Tibial artery (tissue), 4 donors: ENCODE data around the gene DCDC2.
"Not testable (repeated sequence)": the region's sequence is repeated elsewhere in the genome, so short reads cannot be mapped to it uniquely, and the experiment has no call there.

Source experiments
- DNase-seq, 2 donors: peaks; one replicate each; pipeline ENCODE4 v3.0.0-alpha.2; 2019
- H3K27ac ChIP-seq, 2 donors: fragments of 200-600 bp; sonication (generic) in 1 of 2; 1 replicate in 1 of 2; 2 replicates in 1 of 2; pipeline ENCODE4 v1.5.1; 2018 to 2019; ENCODE audit warnings: mild to moderate bottlenecking in 1 of 2
- H3K27me3 ChIP-seq, 2 donors: fragments of 200-600 bp; sonication (generic) in 1 of 2; one replicate each; pipeline versions ENCODE4 v1.5.1 to v1.6.0; 2016 to 2019
- H3K36me3 ChIP-seq, 3 donors: fragments of 200-600 bp; sonication (generic) in 2 of 3; one replicate each; pipeline ENCODE4 v1.5.1; 2016 to 2019; ENCODE audit warnings: mild to moderate bottlenecking in 2 of 3
- H3K4me1 ChIP-seq, 4 donors: fragments of 200-600 bp; sonication (generic) in 2 of 4; 1 replicate in 3 of 4; 2 replicates in 1 of 4; pipeline ENCODE4 v1.5.1; 2016 to 2019
- H3K4me3 ChIP-seq, 2 donors: fragments of 200-600 bp; sonication (generic) in 1 of 2; 1 replicate in 1 of 2; 2 replicates in 1 of 2; pipeline ENCODE4 v1.5.1; 2018 to 2019; ENCODE audit warnings: mild to moderate bottlenecking in 2 of 2
- H3K9me3 ChIP-seq, 3 donors: fragments of 200-600 bp; sonication (generic) in 1 of 3; one replicate each; pipeline ENCODE4 v1.5.1; 2016 to 2019
- intact Hi-C: fragments of 100-400 bp; cut with DNase I; formaldehyde crosslinking; loops from one replicate; pipeline ENCODE4 v1.15.0; 2023; ENCODE audit warnings: low total_unique reads
- TF ChIP-seq, protein P1 (sequence below), 2 experiments: fragments of 200-600 bp in 1 of 2; fragments of 450-650 bp in 1 of 2; IDR thresholded peaks; one replicate each; pipeline ENCODE4 v1.5.1; 2017 to 2019; ENCODE audit warnings: antibody characterized with exemption in 2 of 2, mild to moderate bottlenecking in 1 of 2, moderate library complexity in 1 of 2

Gene DCDC2

DNA sequence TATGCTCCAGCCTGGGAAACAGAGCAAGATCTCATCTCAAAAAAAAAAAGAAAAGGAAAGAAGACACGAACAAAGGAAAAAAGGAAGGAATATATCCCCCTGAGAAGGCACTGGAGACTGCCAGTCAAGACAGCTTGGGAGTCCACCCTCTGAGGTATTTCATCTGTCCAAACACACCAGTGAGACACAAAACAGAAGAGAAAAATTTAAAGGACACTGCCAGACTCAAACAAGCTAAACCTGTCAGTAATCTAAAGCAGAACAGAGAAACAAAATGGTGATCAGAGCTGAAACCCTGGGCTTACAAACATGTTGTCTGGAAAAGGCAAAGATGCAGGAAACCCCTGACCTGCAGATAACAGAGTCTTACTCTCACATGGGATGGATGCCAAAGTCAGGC, 114.9 kb downstream of the DCDC2 start:
- no peak overlapping the region for H3K27ac ChIP-seq
- no peaks in the 10 kb centered on the region for H3K36me3 ChIP-seq
- H3K27me3 ChIP-seq = no peaks in the 10 kb centered on the region
- H3K9me3 ChIP-seq = no peaks in the 10 kb centered on the region
- intact Hi-C loops = no loop called here
- TF ChIP-seq, protein P1, sequence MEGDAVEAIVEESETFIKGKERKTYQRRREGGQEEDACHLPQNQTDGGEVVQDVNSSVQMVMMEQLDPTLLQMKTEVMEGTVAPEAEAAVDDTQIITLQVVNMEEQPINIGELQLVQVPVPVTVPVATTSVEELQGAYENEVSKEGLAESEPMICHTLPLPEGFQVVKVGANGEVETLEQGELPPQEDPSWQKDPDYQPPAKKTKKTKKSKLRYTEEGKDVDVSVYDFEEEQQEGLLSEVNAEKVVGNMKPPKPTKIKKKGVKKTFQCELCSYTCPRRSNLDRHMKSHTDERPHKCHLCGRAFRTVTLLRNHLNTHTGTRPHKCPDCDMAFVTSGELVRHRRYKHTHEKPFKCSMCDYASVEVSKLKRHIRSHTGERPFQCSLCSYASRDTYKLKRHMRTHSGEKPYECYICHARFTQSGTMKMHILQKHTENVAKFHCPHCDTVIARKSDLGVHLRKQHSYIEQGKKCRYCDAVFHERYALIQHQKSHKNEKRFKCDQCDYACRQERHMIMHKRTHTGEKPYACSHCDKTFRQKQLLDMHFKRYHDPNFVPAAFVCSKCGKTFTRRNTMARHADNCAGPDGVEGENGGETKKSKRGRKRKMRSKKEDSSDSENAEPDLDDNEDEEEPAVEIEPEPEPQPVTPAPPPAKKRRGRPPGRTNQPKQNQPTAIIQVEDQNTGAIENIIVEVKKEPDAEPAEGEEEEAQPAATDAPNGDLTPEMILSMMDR (IDR thresholded peaks at IDR 0.05) = no peak
- no peak overlapping the region for H3K4me3 ChIP-seq
- no peaks in the 10 kb centered on the region for H3K4me1 ChIP-seq
- DNase-seq = no peak

DNA sequence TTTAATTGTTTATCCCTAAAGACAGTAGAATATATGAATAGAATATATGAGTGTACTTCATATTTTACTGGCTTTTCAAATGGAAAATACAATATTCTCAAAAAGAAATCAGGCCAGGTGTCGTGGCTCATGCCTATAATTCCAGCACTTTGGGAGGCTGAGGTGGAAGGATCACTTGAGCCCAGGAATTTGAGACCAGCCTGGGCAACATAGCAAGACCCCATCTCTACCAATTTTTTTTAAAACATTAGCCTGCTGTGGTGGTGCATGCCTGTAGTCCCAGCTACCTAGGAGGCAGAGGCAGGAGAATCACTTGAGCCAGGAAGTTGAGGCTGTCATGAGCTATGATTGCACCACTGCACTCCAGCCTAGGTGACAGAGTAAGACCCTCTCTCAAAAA, 116.1 kb downstream of the DCDC2 start:
- H3K27ac ChIP-seq, DNase-seq, H3K4me3 ChIP-seq, intact Hi-C loops, H3K4me1 ChIP-seq, H3K27me3 ChIP-seq, H3K9me3 ChIP-seq, H3K36me3 ChIP-seq: not testable (repeated sequence)

DNA sequence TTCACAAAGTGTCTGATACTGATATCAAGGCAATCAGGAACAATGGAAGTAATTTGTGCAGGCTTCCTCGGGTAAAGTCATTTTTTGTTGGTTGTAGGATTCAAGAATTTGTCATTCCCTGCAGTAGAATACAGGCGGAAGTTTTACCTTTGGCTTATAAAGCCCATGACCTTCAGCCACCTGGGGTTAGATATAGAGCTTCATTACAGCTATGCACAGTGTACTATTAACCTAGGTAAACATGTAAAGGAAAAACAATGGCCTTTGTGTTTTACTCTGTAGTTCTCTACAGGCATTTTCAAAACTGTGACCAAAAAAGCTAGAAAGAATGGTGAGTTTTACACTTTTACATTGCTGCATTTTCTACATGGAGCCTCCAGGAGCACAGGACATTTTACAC, 116.9 kb downstream of the DCDC2 start:
- Histone ChIP-seq H3K4me1 (no peaks in the 10 kb centered on the region), H3K4me3 (no peak overlapping the region), H3K27me3 (no peaks in the 10 kb centered on the region), H3K36me3 (no peaks in the 10 kb centered on the region), H3K27ac (no peak overlapping the region), H3K9me3 (no peaks in the 10 kb centered on the region)
- intact Hi-C loops = no loop called here
- TF ChIP-seq, protein P1 (IDR thresholded peaks at IDR 0.05) = no peak
- no peak for DNase-seq

DNA sequence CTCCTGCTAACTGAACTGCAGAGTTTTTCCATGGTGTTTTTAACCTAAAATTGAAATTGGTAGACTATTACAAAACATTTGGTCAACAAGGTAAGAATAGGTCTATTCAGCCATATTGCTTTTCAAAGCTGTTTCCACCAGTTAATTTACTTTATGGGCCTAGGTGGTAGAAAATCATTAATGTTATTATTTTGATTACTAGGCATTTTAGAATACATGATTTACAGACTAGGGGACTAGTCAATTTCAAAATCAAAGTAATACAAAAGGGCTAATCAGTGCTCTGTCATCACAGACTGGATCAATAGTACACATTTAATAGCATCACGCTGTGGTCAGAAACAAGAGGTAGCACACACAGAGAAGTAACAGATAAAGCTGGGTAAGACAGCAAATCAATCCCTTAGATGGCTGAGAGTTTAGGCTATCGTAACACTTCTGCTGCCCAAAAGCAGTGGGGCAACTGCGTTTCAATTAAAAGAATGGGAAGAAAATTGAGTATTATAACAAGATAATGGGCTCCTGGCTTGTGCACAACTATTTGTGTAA, 117.4 kb downstream of the DCDC2 start:
- no peak overlapping the region for H3K27ac ChIP-seq
- no peaks in the 10 kb centered on the region for H3K27me3 ChIP-seq
- TF ChIP-seq, protein P1 (IDR thresholded peaks at IDR 0.05) = no peak
- DNase-seq = no peak
- intact Hi-C loops = no loop called here
- H3K9me3 ChIP-seq = no peaks in the 10 kb centered on the region
- H3K4me3 ChIP-seq = no peak overlapping the region
- H3K4me1 ChIP-seq = no peaks in the 10 kb centered on the region
- no peaks in the 10 kb centered on the region for H3K36me3 ChIP-seq

DNA sequence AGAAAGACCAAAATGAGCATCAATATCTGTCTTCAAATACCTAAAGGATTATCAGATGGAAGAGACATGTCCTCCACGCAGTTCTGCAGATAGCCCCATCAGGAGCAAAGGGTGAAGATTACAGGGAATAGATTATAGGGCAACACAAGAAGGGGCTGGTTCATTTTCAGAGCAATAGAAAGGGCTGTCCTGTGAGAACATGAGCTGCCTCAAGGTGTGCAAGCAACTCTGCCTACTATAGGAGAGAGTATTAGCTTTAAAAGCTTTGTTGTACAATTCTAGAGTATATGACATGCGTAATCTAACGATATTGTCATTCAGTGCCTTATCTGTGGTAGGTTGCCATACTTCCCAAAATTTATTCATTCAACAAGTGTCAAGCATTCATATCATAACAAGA, 119.2 kb downstream of the DCDC2 start:
- no peaks in the 10 kb centered on the region for H3K9me3 ChIP-seq
- no peaks in the 10 kb centered on the region for H3K36me3 ChIP-seq
- intact Hi-C loops = no loop called here
- H3K4me1 ChIP-seq = no peaks in the 10 kb centered on the region
- H3K27me3 ChIP-seq = no peaks in the 10 kb centered on the region
- TF ChIP-seq, protein P1 (IDR thresholded peaks at IDR 0.05) = no peak
- DNase-seq = no peak
- H3K27ac ChIP-seq = no peak overlapping the region
- H3K4me3 ChIP-seq = no peak overlapping the region

DNA sequence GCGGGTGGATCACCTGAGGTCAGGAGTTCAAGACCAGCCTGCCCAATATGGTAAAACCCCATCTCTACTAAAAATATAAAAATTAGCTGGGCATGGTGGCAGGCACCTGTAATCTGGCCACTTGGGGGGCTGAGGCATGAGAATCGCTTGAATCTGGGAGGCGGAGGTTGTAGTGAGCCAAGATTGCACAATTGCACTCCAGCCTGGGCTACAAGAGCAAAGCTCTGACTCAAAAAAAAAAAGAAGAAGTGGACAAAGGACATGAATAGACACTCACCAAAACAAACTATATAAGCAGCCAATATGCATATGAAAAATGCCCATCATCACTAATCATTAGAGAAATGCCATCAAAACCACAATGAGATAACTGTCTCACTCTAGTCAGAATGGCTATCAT, 121.1 kb downstream of the DCDC2 start:
- DNase-seq, H3K9me3 ChIP-seq, intact Hi-C loops, H3K27me3 ChIP-seq, H3K4me3 ChIP-seq, H3K27ac ChIP-seq, H3K4me1 ChIP-seq, H3K36me3 ChIP-seq: not testable (repeated sequence)

DNA sequence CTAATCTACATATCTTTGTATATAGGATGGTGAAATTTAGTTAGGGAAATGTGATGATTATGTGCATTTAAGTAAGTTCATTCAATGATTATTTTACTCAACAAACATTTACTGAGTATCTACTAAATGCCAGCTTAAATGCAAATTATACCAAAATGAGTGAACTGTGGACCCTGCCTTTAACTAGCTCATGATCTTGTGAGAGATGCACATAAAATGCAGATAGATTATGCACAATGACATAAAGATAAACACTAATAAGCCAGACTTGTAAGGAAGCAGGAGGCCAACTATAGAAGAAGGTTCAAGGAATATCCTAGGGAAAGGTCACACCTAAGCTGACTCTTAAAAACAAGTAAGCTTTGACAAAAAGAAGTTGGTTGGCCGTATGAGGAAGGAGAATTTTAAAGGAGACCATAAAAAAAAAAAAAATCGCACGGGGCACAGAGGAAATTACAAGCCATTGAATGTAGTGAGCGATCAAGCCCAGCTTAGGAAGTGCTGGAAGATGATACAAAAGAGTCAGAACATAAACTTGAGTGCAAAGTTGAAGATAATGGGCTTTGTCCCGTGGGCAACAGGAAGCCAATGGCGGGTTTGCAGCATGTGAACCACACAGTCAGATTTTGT, 123.9 kb downstream of the DCDC2 start:
- H3K4me1 ChIP-seq = no peaks in the 10 kb centered on the region
- H3K36me3 ChIP-seq = no peaks in the 10 kb centered on the region
- H3K27me3 ChIP-seq = no peaks in the 10 kb centered on the region
- H3K27ac ChIP-seq = no peak overlapping the region
- H3K9me3 ChIP-seq = no peaks in the 10 kb centered on the region
- intact Hi-C loops = no loop called here
- no peak for DNase-seq
- TF ChIP-seq, protein P1 (IDR thresholded peaks at IDR 0.05) = no peak
- no peak overlapping the region for H3K4me3 ChIP-seq
